Right lobe of liver (tissue), 4 donors: ENCODE measurements around the gene SLCO4A1.

Experiments
- CTCF ChIP-seq, 4 donors: fragments of 200-600 bp in 3 of 4; fragments of 450-650 bp in 1 of 4; IDR thresholded peaks; one replicate each; pipeline versions ENCODE4 v1.5.1 to v1.8.0; 2016 to 2022; ENCODE audit warnings: antibody characterized with exemption in 4 of 4, mild to moderate bottlenecking in 2 of 4
- POLR2A ChIP-seq: fragments of 450-650 bp; IDR thresholded peaks from one replicate; pipeline ENCODE4 v1.6.1; 2017; ENCODE audit warnings: antibody characterized with exemption, mild to moderate bottlenecking
- donor health status: DM: no; HTN: no; CAD: no.
- donor health status: DM: no; HTN: no; CAD: no.
- donor health status: DM: no; HTN: yes; CAD: no.

GRCh38 chr20:62620625-62621024, 21.7 kb upstream of the SLCO4A1 start:
- TF ChIP-seq CTCF (IDR thresholded peaks at IDR 0.05) = no peak
- TF ChIP-seq POLR2A = no peak
